ENCODE measurements around the gene SNX5. TPM values are rescaled to one million over a fixed set of nuclear protein-coding genes. Genes with fewer than 3 reads are reported as not detected.

Gene SNX5
- total RNA-seq, 4 donors from 2014 or later = 49.9 to 114 (median 64.5) TPM

- Histone ChIP-seq H3K4me1 (peaks cover 47% of the 10 kb centered on the region), H3K27me3 (no peaks in the 10 kb centered on the region), H3K27ac (peak overlapping the region; percentile 98), H3K9me3 (no peaks in the 10 kb centered on the region), H3K36me3 (peaks cover 10% of the 10 kb centered on the region), H3K4me3 (peak overlapping the region; percentile 95)
- 46% methylated on average over 2 of the region's 2 CpGs for WGBS
- TF ChIP-seq CTCF (IDR thresholded peaks at IDR 0.05) (no peak), POLR2AphosphoS5 (IDR thresholded peaks at IDR 0.05) (no peak), EP300 (IDR thresholded peaks at IDR 0.05) (no peak), POLR2A (IDR thresholded peaks at IDR 0.05) (no peak)
- DNase-seq (ENCODE audit: low spot score in 2 of 2) = no peak
Observed at GRCh38 chr20:17972121-17972520, 3.5 kb upstream of the SNX5 start.

DNA sequence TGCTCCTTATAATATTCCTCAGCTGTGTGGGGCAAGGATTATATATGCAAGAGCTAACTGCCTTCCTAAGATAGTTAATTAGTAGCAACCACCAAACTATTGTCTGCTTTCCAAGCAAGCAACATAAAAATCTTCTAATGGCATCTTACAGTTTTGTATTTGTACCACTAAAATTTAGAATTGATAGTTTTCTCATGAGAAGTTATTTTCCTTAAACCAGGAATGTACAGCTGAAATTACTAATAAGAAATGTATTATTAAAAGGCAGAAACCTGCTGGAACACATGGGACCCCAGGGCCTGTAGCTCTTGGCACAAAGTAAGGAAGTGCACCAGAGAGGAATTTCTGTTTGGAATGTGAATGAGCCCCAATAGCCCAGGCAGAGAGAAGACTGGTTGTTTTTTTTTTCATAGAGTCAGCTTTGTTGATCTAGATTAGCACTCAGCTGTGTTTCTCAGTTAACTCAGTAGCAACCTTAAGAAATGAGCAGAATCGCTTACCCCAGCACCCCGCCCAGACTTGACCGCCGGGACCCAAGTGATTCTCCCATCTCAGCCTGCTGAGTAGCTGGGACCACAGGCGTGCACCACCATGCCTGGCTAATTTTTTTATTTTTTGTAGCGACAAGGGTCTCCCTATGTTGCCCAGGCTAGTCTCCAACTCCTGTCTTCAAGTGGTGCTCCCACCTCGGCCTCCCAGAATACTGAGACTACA is 2.9 kb upstream of the SNX5 start:
- Histone ChIP-seq H3K27ac (peak overlapping the region; percentile 98), H3K27me3 (no peaks in the 10 kb centered on the region), H3K36me3 (peaks cover 9% of the 10 kb centered on the region), H3K4me1 (peaks cover 54% of the 10 kb centered on the region), H3K4me3 (peak overlapping the region; percentile 95), H3K9me3 (no peaks in the 10 kb centered on the region)
- DNase-seq (ENCODE audit: low spot score in 2 of 2) = no peak
- TF ChIP-seq POLR2A (IDR thresholded peaks at IDR 0.05) (no peak), EP300 (IDR thresholded peaks at IDR 0.05) (no peak), CTCF (IDR thresholded peaks at IDR 0.05) (no peak), POLR2AphosphoS5 (IDR thresholded peaks at IDR 0.05) (no peak)
- 28% methylated on average over 7 of the region's 7 CpGs for WGBS

GRCh38 chr20:17969884-17970409 is 1.4 kb upstream of the SNX5 start:
- WGBS = 7% methylated on average over 9 of the region's 9 CpGs
- peak overlapping the region; percentile 98 for H3K27ac ChIP-seq
- H3K9me3 ChIP-seq = no peaks in the 10 kb centered on the region
- TF ChIP-seq CTCF (IDR thresholded peaks at IDR 0.05) = no peak
- no peak for TF ChIP-seq EP300 (IDR thresholded peaks at IDR 0.05)
- TF ChIP-seq POLR2A (IDR thresholded peaks at IDR 0.05) = no peak
- TF ChIP-seq POLR2AphosphoS5 (IDR thresholded peaks at IDR 0.05) = no peak
- no peak for DNase-seq (ENCODE audit: low spot score in 2 of 2)
- H3K4me3 ChIP-seq = peak overlapping the region; percentile 95
- no peaks in the 10 kb centered on the region for H3K27me3 ChIP-seq
- no peaks in the 10 kb centered on the region for H3K36me3 ChIP-seq
- peaks cover 69% of the 10 kb centered on the region for H3K4me1 ChIP-seq

DNA sequence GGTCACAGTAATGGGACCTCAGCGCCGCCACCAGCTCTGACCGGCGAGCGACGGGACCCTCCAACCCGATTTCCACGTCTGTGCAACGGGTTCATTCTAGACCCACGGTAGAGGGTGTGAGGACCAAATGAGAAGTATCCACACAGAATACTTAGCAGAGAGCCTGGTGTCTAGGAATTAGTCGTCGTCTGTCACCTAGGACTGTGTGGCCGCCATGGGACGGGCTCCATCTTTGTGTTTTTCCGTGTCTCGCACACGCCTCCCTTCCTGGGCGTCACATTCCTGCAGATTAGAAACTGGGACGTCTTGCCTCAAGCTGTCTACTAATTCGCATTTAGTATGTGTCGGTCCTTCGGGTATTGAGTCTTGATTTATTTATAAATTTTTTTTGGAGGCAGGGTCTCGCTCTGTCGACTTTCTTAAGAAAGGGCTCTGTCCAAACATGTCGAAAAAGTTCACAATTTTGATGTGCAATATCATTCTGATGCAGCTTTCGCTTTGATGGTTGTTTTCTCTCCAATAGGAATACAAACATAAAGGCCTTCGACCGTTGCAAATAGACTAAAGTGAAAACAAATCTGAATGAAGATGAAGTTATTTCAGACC is 787 bp upstream of the SNX5 start:
- H3K9me3 ChIP-seq = no peaks in the 10 kb centered on the region
- H3K27me3 ChIP-seq = no peaks in the 10 kb centered on the region
- peak overlapping the region; percentile 95 for H3K4me3 ChIP-seq
- peak overlapping the region; percentile 98 for H3K27ac ChIP-seq
- under 1% methylated on average over 28 of the region's 28 CpGs for WGBS
- H3K4me1 ChIP-seq = peaks cover 75% of the 10 kb centered on the region
- H3K36me3 ChIP-seq = no peaks in the 10 kb centered on the region
- TF ChIP-seq POLR2A (IDR thresholded peaks at IDR 0.05) (no peak), POLR2AphosphoS5 (IDR thresholded peaks at IDR 0.05) (no peak), CTCF (IDR thresholded peaks at IDR 0.05) (no peak), EP300 (IDR thresholded peaks at IDR 0.05) (no peak)
- DNase-seq (ENCODE audit: low spot score in 2 of 2) = peak in 1 of 2 donors; percentile 76

Measured in suprapubic skin (tissue), 4 donors.